ENCODE data around the gene BTG2.

DNA sequence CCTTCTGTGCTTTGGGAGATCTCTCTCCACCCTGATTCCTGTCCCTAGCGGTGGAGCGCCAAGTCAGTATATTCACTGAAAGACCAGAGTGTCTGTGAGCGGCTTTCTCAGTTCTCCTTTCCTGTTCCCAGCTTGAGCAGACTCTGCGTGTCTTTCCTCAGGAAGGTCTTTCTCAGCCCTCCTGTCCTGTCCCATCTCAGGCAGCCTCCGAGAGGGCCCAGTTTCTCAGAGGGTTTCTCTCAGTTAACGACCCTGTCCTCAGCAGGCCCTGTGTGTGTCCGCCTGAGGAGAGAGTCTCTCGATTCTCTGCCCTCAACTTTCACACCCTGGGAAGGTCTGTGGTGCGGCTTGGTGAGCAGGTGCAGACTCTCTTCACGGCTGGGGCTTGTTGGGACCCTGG lies 41.8 kb upstream of the BTG2 start:
- TF ChIP-seq, protein P1, sequence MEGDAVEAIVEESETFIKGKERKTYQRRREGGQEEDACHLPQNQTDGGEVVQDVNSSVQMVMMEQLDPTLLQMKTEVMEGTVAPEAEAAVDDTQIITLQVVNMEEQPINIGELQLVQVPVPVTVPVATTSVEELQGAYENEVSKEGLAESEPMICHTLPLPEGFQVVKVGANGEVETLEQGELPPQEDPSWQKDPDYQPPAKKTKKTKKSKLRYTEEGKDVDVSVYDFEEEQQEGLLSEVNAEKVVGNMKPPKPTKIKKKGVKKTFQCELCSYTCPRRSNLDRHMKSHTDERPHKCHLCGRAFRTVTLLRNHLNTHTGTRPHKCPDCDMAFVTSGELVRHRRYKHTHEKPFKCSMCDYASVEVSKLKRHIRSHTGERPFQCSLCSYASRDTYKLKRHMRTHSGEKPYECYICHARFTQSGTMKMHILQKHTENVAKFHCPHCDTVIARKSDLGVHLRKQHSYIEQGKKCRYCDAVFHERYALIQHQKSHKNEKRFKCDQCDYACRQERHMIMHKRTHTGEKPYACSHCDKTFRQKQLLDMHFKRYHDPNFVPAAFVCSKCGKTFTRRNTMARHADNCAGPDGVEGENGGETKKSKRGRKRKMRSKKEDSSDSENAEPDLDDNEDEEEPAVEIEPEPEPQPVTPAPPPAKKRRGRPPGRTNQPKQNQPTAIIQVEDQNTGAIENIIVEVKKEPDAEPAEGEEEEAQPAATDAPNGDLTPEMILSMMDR (IDR thresholded peaks at IDR 0.05): no peak
- no peak for TF ChIP-seq POLR2A (IDR thresholded peaks at IDR 0.05)
